Activated naive CD4-positive, alpha-beta T cell treated with anti-CD3 and anti-CD28 coated beads, Interleukin-2, amount 10 ng/mL, durations not matched to agents 5 hours and 36 hours (primary cell): ENCODE results near the gene TTC21A. TPM values are rescaled to one million over a fixed set of nuclear protein-coding genes. Genes with fewer than 3 reads are reported as not detected.

Source experiments
- microRNA-seq: library from miRNA; unstranded; fragments of <30 nt; microRNA quantifications from one replicate; pipeline ENCODE4 v1.2.0, GENCODE V29; 2022; ENCODE audit warnings: borderline microRNAs expressed, borderline replicate concordance
- total RNA-seq, 2 experiments: library from RNA; stranded (reverse); gene quantifications; one replicate each; pipeline ENCODE4 v1.2.3, GENCODE V29; 2021

The TTC21A gene
- 1 to 10 TPM; 2.2 to 2.7 TPM for total RNA-seq

DNA sequence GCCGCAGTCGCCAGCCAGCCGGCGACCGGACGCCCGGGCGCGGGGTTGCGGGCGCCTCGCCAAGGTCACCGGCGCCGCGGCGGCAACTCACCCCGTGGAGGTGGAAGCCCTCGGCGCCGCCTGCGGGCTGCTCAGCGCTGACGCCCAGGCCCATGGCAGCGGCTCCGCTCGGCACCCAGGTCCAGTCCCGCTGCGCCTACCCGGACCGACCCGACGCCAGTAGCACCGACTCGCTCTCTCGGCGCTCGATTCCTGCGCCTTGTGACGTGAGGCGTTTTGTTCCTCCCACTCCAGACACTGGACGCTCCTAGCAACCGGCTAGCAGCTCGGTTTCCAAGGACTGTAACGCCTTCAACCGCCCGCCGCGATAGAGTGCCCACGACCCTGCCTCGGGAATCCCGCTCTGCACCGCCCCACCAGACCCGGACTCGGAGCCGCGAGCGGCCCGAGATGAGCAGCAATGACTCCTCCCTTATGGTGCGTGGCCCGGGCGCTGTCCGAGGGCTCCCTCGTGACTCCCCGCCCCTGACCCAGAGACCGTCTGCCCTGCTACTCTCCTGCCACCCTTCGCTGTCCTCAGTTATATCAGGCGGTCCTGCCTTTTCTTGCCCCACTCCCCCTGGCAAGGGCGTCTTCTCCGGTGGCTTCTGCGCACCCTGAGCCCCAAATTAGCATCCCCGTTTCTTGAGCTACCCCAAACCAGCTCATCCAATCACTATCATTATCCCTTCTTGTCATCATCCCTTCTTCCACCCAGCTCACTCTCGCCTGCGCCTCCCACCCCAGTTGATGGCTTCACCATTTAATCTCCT lies at the start of gene TTC21A, which contains the start of gene GORASP1:
Gene TTC21A (plus strand): TSS at position 293 of the 812 bp plus-strand sequence. CDS start 158 bp downstream, at position 451.
Gene GORASP1 (minus strand): TSS at position 240 of the 812 bp plus-strand sequence. CDS start 86 bp downstream, at position 154.

Small RNA genes within 50 kb of the gene (microRNA-seq; reads per million reads assigned to microRNA genes)
- not detected for gene MIR6822

Other genes starting within 250 kb of the TTC21A start
- under 1 TPM in 1 of 2 experiments, not detected in 1; 0.03 TPM for gene SCN11A, start 55.7 kb upstream of the TTC21A start, total RNA-seq
- 10 to 100 TPM; 37.0 to 37.5 TPM for gene WDR48, start 55.7 kb upstream of the TTC21A start, total RNA-seq
- 10 to 100 TPM; 34.8 to 37.1 TPM for gene GORASP1, start 53 bp upstream of the TTC21A start, total RNA-seq
- gene CSRNP1, start 45.9 kb downstream of the TTC21A start, total RNA-seq: 10 to 100 TPM; 19.9 to 21.5 TPM
- not detected for gene XIRP1, start 84.9 kb downstream of the TTC21A start, total RNA-seq
- under 1 TPM; 0.83 to 0.89 TPM for gene CX3CR1, start 172.4 kb downstream of the TTC21A start, total RNA-seq
- under 1 TPM; 0.36 to 0.76 TPM for gene CCR8, start 222.0 kb downstream of the TTC21A start, total RNA-seq